HPDE6-E6E7 (cell line): ENCODE data around the gene GRIA1.
"Not testable (repeated sequence)": the region's sequence is repeated elsewhere in the genome, so short reads cannot be mapped to it uniquely, and the experiment has no call there.

Experiments
- DNase-seq: peaks from one replicate; pipeline ENCODE4 v3.0.0; 2011; ENCODE audit warnings: missing footprints; ENCODE audit errors: extremely low spot score

GRIA1 gene

DNA sequence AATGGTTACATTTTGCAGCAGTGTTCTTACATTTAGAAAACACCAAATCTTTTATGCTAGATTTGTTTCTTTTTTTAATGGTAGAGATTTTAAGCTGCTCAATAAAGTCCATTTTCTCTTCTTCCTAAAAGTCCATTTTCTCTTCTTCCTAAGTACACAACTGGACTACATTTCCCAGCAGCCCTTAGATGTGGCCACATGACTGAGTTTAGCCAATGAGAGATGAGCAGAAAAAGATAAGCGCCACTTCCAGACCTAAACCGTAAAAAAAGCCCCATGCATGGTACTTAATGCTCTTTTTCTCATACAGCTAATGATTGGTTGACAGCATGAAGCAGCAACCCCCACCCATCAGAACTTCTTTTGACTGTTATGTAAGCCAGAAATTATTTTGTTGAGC lies 341.5 kb downstream of the GRIA1 start:
- DNase-seq: peak; percentile 11

DNA sequence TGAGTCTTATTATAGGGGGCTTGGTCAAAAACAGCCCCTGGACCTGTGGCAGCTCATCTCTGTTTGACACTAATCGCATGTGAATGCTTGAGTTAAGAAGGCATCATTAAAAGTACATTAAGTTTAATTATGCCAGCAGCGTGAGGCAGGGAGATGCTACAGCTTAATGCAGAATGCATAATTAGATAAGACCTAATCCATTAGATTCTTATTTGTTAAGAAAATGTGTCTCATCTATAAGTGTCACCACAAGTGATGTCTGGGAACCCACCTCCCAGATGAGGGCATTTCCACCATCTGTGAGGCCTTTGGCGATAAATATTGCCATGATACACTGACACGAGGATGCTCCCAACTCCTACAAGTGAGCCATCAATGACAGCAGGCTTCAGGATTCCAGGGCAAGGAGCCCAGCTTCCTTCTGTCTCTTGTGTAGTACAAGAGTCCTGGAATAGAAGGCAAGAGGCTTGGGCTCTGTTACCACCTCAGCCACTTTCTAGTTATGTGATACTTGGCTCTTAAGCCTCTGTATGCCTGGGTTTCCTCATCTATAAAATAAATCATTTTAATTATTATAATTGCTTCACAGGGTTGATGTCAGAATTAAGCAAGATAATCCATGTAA lies 345.5 kb downstream of the GRIA1 start:
- no peak for DNase-seq

DNA sequence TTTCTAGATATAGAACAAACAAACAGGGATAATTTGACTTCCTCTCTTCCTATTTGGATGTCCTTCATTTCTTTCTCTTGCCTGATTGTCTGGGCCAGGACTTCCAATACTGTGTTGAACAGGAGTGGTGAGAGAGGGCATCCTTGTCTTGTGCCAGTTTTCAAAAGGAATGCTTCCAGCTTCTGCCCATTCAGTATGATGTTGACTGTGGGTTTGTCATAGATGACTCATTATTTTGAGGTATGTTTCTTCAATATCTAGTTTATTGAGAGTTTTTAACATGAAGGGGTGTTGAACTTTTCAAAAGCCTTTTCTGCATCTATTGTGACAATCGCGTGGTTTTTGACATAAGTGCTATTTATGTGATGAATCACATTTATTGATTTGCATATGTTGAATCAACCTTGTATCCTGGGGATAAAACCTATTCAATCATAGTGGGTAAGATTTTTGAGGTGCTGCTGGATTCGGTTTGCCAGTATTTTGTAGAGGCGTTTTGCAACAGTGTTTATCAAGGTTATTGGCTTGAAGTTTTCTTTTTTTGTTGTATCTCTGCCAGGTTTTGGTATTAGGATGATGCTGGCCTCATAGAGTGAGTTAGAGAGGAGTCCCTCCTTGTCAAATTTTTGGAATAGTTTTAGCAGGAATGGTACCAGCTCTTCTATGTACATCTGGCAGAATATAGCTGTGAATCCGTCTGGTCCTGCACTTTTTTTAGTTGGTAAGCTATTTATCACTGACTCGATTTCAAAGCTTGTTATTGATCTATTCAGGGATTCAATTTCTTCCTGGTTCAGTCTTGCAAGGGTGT lies 359.0 kb downstream of the GRIA1 start:
- not testable (repeated sequence) for DNase-seq

DNA sequence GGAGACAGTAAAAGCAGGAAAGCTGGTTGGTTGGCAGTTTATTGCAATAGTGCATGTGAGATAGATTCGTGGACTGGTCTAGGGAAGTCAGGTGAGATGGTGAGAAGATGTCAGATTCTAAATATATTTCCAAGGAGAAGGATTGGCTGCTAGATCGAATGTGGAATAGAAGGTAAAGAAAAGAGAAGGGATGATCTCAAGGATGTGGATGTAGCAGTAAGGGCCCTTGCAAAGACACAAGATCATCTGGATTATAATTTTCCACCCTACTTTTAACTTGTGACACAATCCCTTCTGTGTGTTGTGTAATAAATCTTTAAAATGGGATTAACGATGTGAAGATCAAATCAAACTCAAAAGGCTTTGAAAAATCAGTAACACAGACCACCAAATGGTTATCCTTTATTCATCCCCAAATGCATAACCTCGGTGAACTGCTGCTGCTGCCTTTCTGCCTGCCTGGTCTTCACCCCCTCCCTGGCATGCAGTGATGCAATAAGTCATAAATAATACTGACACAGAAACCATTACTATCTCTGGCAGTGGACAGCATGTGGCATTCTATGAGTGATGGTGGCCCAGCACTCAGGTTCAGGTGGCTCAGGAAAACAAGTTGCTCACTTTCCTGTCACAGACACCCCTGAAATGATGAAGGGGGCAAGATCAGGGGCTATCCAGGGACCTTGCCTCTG lies 369.9 kb downstream of the GRIA1 start:
- no peak for DNase-seq

DNA sequence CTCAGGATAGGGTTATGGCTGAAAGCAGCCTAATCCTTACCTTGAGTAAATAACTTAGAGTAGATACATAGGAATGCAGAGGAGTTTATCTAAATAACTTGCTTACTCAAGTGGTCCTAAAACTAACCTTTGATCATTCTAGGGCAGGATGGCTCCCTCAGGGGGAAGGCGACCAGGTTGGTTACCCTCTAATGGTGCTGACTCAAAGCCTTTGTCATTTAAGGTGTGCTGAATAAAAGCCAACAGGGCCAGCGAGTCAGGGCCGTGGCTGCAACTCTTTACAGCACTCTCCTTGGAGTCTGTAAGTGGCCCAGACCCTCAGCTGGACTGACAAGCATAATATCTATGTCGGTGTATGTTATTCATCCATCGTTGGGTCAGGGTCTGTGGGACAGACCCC lies 372.4 kb downstream of the GRIA1 start:
- not testable (repeated sequence) for DNase-seq
